Lung (tissue), 10 donors: ENCODE measurements around the gene CTAGE8. TPM values are rescaled to one million over a fixed set of nuclear protein-coding genes. Genes with fewer than 3 reads are reported as not detected.
"Not testable (repeated sequence)": the region's sequence is repeated elsewhere in the genome, so short reads cannot be mapped to it uniquely, and the experiment has no call there.

Source experiments
- ATAC-seq: fragments of 200-7000 bp; cut with Tn5 transposase; one replicate; pipeline ENCODE4 v1.9.1; 2020; ENCODE audit warnings: moderate number of reproducible peaks; ENCODE audit not compliant: insufficient read depth, low FRiP score
- DNase-seq, 3 donors: peaks; one replicate each; pipeline ENCODE4 v3.0.0-alpha.2; 2013 to 2017
- H3K27ac ChIP-seq, 2 donors: one replicate each; pipeline ENCODE4 v1.5.1; 2013; ENCODE audit warnings: mild to moderate bottlenecking in 2 of 2, moderate library complexity in 2 of 2, control low read depth in 1 of 2, inconsistent platforms in 1 of 2, low read depth in 1 of 2, low read length in 1 of 2
- H3K27me3 ChIP-seq, 3 donors: one replicate each; pipeline ENCODE4 v1.5.1; 2013; ENCODE audit warnings: low read length in 2 of 3; ENCODE audit not compliant: control insufficient read depth in 3 of 3, insufficient read depth in 3 of 3
- H3K36me3 ChIP-seq, 4 donors: one replicate each; pipeline ENCODE4 v1.5.1; 2013; ENCODE audit warnings: low read length in 4 of 4, mild to moderate bottlenecking in 1 of 4, moderate library complexity in 1 of 4; ENCODE audit not compliant: control insufficient read depth in 4 of 4, insufficient read depth in 4 of 4
- H3K4me1 ChIP-seq, 5 donors: one replicate each; pipeline ENCODE4 v1.5.1; 2013; ENCODE audit warnings: low read length in 5 of 5, mild to moderate bottlenecking in 2 of 5, moderate library complexity in 1 of 5; ENCODE audit not compliant: control insufficient read depth in 5 of 5, insufficient read depth in 5 of 5
- H3K4me3 ChIP-seq: one replicate; pipeline ENCODE4 v1.5.1; 2013; ENCODE audit warnings: mild to moderate bottlenecking, control low read depth, moderate library complexity
- H3K9ac ChIP-seq, 2 donors: one replicate each; pipeline ENCODE4 v1.5.1; 2013; ENCODE audit warnings: low read length in 2 of 2, control low read depth in 1 of 2; ENCODE audit not compliant: insufficient read depth in 1 of 2
- H3K9me3 ChIP-seq, 4 donors: one replicate each; pipeline ENCODE4 v1.5.1; 2013; ENCODE audit warnings: low read length in 3 of 4, mild to moderate bottlenecking in 1 of 4, moderate library complexity in 1 of 4; ENCODE audit not compliant: control insufficient read depth in 4 of 4, insufficient read depth in 3 of 4
- WGBS, 2 donors: extraction: QIAGEN DNeasy Blood & Tissue Kit; methylation state at CpG; one replicate each; pipeline ENCODE4 v1.1.7; 2013; 5-methylcytosine and 5-hydroxymethylcytosine counted together
- polyA plus RNA-seq, 2 donors: library from polyadenylated mRNA; stranded (reverse); fragments of 200-250 nt; gene quantifications; one replicate each; pipeline ENCODE4 v1.2.1, GENCODE V29; 2013
- total RNA-seq, 2 donors: library from RNA; depleted of rRNA in 1 of 2; stranded (reverse); fragments of >200 nt in 1 of 2; gene quantifications; one replicate each; pipeline ENCODE4 v1.2.1, GENCODE V29; 2014 to 2021
- donor health status: Bipolar disorder and iron deficiency.
- donor health status: healthy.
- donor health status: DM: yes; HTN: yes; CAD: no.

The CTAGE8 gene
- total and polyA plus RNA-seq, 4 donors: 0.76 to 2.4 (median 0.92) TPM; not detected in 1

- H3K9ac ChIP-seq, H3K9me3 ChIP-seq, H3K4me3 ChIP-seq, H3K27ac ChIP-seq, H3K4me1 ChIP-seq, H3K36me3 ChIP-seq, DNase-seq, H3K27me3 ChIP-seq: not testable (repeated sequence)
- peak; percentile 92 for ATAC-seq
- WGBS, 2 donors: 0% methylated on average over 7 of the region's 60 CpGs; no CpG with 5 or more reads in 1 of the 2 donors
Observed at GRCh38 chr7:144293794-144294499, 24.9 kb upstream of the CTAGE8 start.

GRCh38 chr7:144292384-144293161 is 23.5 kb upstream of the CTAGE8 start:
- not testable (repeated sequence) for H3K36me3 ChIP-seq, DNase-seq, H3K27ac ChIP-seq, H3K9ac ChIP-seq, ATAC-seq, H3K4me3 ChIP-seq, H3K27me3 ChIP-seq, H3K4me1 ChIP-seq, H3K9me3 ChIP-seq
- 95 to 97% methylated on average over 2 to 5 of the region's 14 CpGs for WGBS, 2 donors

- H3K4me1 ChIP-seq, H3K27ac ChIP-seq, DNase-seq, H3K36me3 ChIP-seq, H3K27me3 ChIP-seq, H3K9me3 ChIP-seq, H3K9ac ChIP-seq, ATAC-seq, H3K4me3 ChIP-seq: not testable (repeated sequence)
- 23 to 42% methylated on average over 2 of the region's 4 CpGs for WGBS, 2 donors
Observed at GRCh38 chr7:144291607-144292006, 22.5 kb upstream of the CTAGE8 start.

GRCh38 chr7:144287171-144287784 is 18.2 kb upstream of the CTAGE8 start:
- H3K9me3 ChIP-seq, H3K27ac ChIP-seq, H3K4me3 ChIP-seq, H3K4me1 ChIP-seq, H3K27me3 ChIP-seq, H3K36me3 ChIP-seq, ATAC-seq, DNase-seq, H3K9ac ChIP-seq: not testable (repeated sequence)
- no CpG with 5 or more reads among the region's 3 CpGs for WGBS, 2 donors

GRCh38 chr7:144283716-144284115 is 14.6 kb upstream of the CTAGE8 start:
- not testable (repeated sequence) for H3K27ac ChIP-seq, H3K36me3 ChIP-seq, H3K27me3 ChIP-seq, H3K4me1 ChIP-seq, DNase-seq, H3K9ac ChIP-seq, ATAC-seq, H3K9me3 ChIP-seq, H3K4me3 ChIP-seq
- WGBS, 2 donors: no CpG with 5 or more reads among the region's 6 CpGs

- not testable (repeated sequence) for DNase-seq, H3K27me3 ChIP-seq, H3K9me3 ChIP-seq, H3K27ac ChIP-seq, H3K4me1 ChIP-seq, H3K36me3 ChIP-seq, H3K9ac ChIP-seq, ATAC-seq, H3K4me3 ChIP-seq
- 78 to 79% methylated on average over 2 of the region's 4 CpGs for WGBS, 2 donors
Observed at GRCh38 chr7:144282490-144282889, 13.4 kb upstream of the CTAGE8 start.

GRCh38 chr7:144281981-144282380 is 12.9 kb upstream of the CTAGE8 start:
- H3K36me3 ChIP-seq, H3K9ac ChIP-seq, H3K27ac ChIP-seq, H3K9me3 ChIP-seq, DNase-seq, H3K4me3 ChIP-seq, H3K4me1 ChIP-seq, ATAC-seq, H3K27me3 ChIP-seq: not testable (repeated sequence)
- WGBS, 2 donors: no CpG with 5 or more reads among the region's 8 CpGs

- not testable (repeated sequence) for H3K4me3 ChIP-seq, H3K4me1 ChIP-seq, H3K36me3 ChIP-seq, ATAC-seq, H3K9ac ChIP-seq, H3K27me3 ChIP-seq, H3K9me3 ChIP-seq, H3K27ac ChIP-seq, DNase-seq
- 96 to 99% methylated on average over 3 of the region's 6 CpGs for WGBS, 2 donors
Observed at GRCh38 chr7:144280010-144280409, 10.9 kb upstream of the CTAGE8 start.
